HUES64 (cell line): Measurements from ENCODE around the gene FBH1.

Experiments
- H3K27ac ChIP-seq: 2 replicates; pipeline ENCODE4 v1.7.0; 2013; ENCODE audit warnings: low read depth, low read length, inconsistent platforms
- H3K27me3 ChIP-seq: 2 replicates; pipeline ENCODE4 v1.6.1; 2013; ENCODE audit warnings: mild to moderate bottlenecking, low read length; ENCODE audit not compliant: insufficient read depth
- H3K36me3 ChIP-seq: 2 replicates; pipeline ENCODE4 v1.6.1; 2013; ENCODE audit warnings: mild to moderate bottlenecking, low read length; ENCODE audit not compliant: insufficient read depth
- H3K4me1 ChIP-seq: 2 replicates; pipeline ENCODE4 v1.6.1; 2013; ENCODE audit warnings: mild to moderate bottlenecking, low read length, moderate library complexity; ENCODE audit not compliant: insufficient read depth
- H3K4me3 ChIP-seq: 2 replicates; pipeline ENCODE4 v1.5.1; 2013; ENCODE audit warnings: mild to moderate bottlenecking, low read length, moderate library complexity
- H3K9ac ChIP-seq: 2 replicates; pipeline ENCODE4 v1.6.1; 2013; ENCODE audit warnings: mild to moderate bottlenecking, low read depth, low read length
- H3K9me3 ChIP-seq: 2 replicates; pipeline ENCODE4 v1.6.1; 2013; ENCODE audit warnings: low read depth, low read length; ENCODE audit not compliant: insufficient read depth
- WGBS: fragments of 150-250, 120-280 bp; methylation state at CpG from one replicate; pipeline ENCODE4 v1.1.7; 2013; ENCODE audit warnings: missing lambda C conversion rate; 5-methylcytosine and 5-hydroxymethylcytosine counted together

Gene FBH1

GRCh38 chr10:5894873-5895272 lies 4.8 kb downstream of the FBH1 start:
- Histone ChIP-seq H3K4me1 (peaks cover 11% of the 10 kb centered on the region; the same call in 1 of the 2 replicates), H3K27ac (no peak overlapping the region), H3K36me3 (peaks cover 44% of the 10 kb centered on the region)

GRCh38 chr10:5895365-5895764 lies 5.3 kb downstream of the FBH1 start:
- H3K4me1 ChIP-seq = peaks cover 11% of the 10 kb centered on the region; the same call in 1 of the 2 replicates
- H3K9me3 ChIP-seq = no peaks in the 10 kb centered on the region
- peaks cover 44% of the 10 kb centered on the region for H3K36me3 ChIP-seq
- no peak overlapping the region for H3K4me3 ChIP-seq
- 92% methylated on average over 2 of the region's 3 CpGs for WGBS
- H3K27me3 ChIP-seq = no peaks in the 10 kb centered on the region
- H3K9ac ChIP-seq = no peak overlapping the region
- no peak overlapping the region for H3K27ac ChIP-seq

More at GRCh38 chr10:5894873-5895272, 4.8 kb downstream of the FBH1 start:
- Histone ChIP-seq H3K9ac (no peak overlapping the region), H3K9me3 (no peaks in the 10 kb centered on the region), H3K27me3 (no peaks in the 10 kb centered on the region), H3K4me3 (no peak overlapping the region)
- 93% methylated on average over 8 of the region's 8 CpGs for WGBS

GRCh38 chr10:5895804-5896203 lies 5.8 kb downstream of the FBH1 start:
- no peak overlapping the region for H3K9ac ChIP-seq
- 90% methylated on average over 9 of the region's 9 CpGs for WGBS

GRCh38 chr10:5896208-5897052 lies 6.4 kb downstream of the FBH1 start:
- H3K4me1 ChIP-seq = peaks cover 11% of the 10 kb centered on the region; the same call in 1 of the 2 replicates
- H3K27ac ChIP-seq = no peak overlapping the region
- H3K36me3 ChIP-seq = peaks cover 44% of the 10 kb centered on the region
- no peaks in the 10 kb centered on the region for H3K27me3 ChIP-seq
- H3K9ac ChIP-seq = no peak overlapping the region
- WGBS = 85% methylated on average over 5 of the region's 5 CpGs
- no peaks in the 10 kb centered on the region for H3K9me3 ChIP-seq
- H3K4me3 ChIP-seq = no peak overlapping the region

More at GRCh38 chr10:5895804-5896203, 5.8 kb downstream of the FBH1 start:
- Histone ChIP-seq H3K4me1 (peaks cover 11% of the 10 kb centered on the region; the same call in 1 of the 2 replicates), H3K36me3 (peaks cover 44% of the 10 kb centered on the region), H3K27me3 (no peaks in the 10 kb centered on the region), H3K9me3 (no peaks in the 10 kb centered on the region), H3K4me3 (no peak overlapping the region), H3K27ac (no peak overlapping the region)

GRCh38 chr10:5897053-5897340 lies 7.0 kb downstream of the FBH1 start:
- no peak overlapping the region for H3K4me3 ChIP-seq
- peaks cover 11% of the 10 kb centered on the region; the same call in 1 of the 2 replicates for H3K4me1 ChIP-seq
- no peak overlapping the region for H3K27ac ChIP-seq
- no peak overlapping the region for H3K9ac ChIP-seq
- H3K36me3 ChIP-seq = peaks cover 41% of the 10 kb centered on the region
- H3K27me3 ChIP-seq = no peaks in the 10 kb centered on the region
- 93% methylated on average over 4 of the region's 4 CpGs for WGBS
- no peaks in the 10 kb centered on the region for H3K9me3 ChIP-seq

GRCh38 chr10:5897504-5897903 lies 7.5 kb downstream of the FBH1 start:
- no peaks in the 10 kb centered on the region for H3K27me3 ChIP-seq
- H3K4me3 ChIP-seq = no peak overlapping the region
- 93% methylated on average over 7 of the region's 8 CpGs for WGBS
- H3K9me3 ChIP-seq = no peaks in the 10 kb centered on the region
- H3K9ac ChIP-seq = no peak overlapping the region
- peaks cover 11% of the 10 kb centered on the region; the same call in 1 of the 2 replicates for H3K4me1 ChIP-seq
- no peak overlapping the region for H3K27ac ChIP-seq
- H3K36me3 ChIP-seq = peaks cover 36% of the 10 kb centered on the region

- no peaks in the 10 kb centered on the region for H3K27me3 ChIP-seq
- WGBS = 97% methylated on average over 7 of the region's 7 CpGs
- H3K27ac ChIP-seq = no peak overlapping the region
- H3K9ac ChIP-seq = no peak overlapping the region
- peaks cover 11% of the 10 kb centered on the region; the same call in 1 of the 2 replicates for H3K4me1 ChIP-seq
- no peak overlapping the region for H3K4me3 ChIP-seq
- no peaks in the 10 kb centered on the region for H3K9me3 ChIP-seq
- peaks cover 36% of the 10 kb centered on the region for H3K36me3 ChIP-seq
These were observed 8.1 kb downstream of the FBH1 start for GRCh38 chr10:5898163-5898562.

GRCh38 chr10:5900247-5900646 lies 10.2 kb downstream of the FBH1 start:
- Histone ChIP-seq H3K27me3 (no peaks in the 10 kb centered on the region), H3K9me3 (no peaks in the 10 kb centered on the region), H3K27ac (no peak overlapping the region), H3K36me3 (peaks cover 27% of the 10 kb centered on the region), H3K4me3 (no peak overlapping the region), H3K9ac (no peak overlapping the region), H3K4me1 (peaks cover 11% of the 10 kb centered on the region; the same call in 1 of the 2 replicates)
- 97% methylated on average over 13 of the region's 13 CpGs for WGBS

- 94% methylated on average over 14 of the region's 18 CpGs for WGBS
- no peak overlapping the region for H3K9ac ChIP-seq
- H3K27ac ChIP-seq = no peak overlapping the region
- no peaks in the 10 kb centered on the region for H3K27me3 ChIP-seq
- H3K4me1 ChIP-seq = no peaks in the 10 kb centered on the region
- H3K36me3 ChIP-seq = peaks cover 35% of the 10 kb centered on the region
- H3K9me3 ChIP-seq = no peaks in the 10 kb centered on the region
- H3K4me3 ChIP-seq = no peak overlapping the region
These were observed 12.7 kb downstream of the FBH1 start for GRCh38 chr10:5902511-5903274.

GRCh38 chr10:5903563-5903962 lies 13.5 kb downstream of the FBH1 start:
- 96% methylated on average over 6 of the region's 6 CpGs for WGBS
- Histone ChIP-seq H3K9me3 (no peaks in the 10 kb centered on the region), H3K4me1 (no peaks in the 10 kb centered on the region), H3K27me3 (no peaks in the 10 kb centered on the region), H3K36me3 (peaks cover 36% of the 10 kb centered on the region), H3K27ac (no peak overlapping the region), H3K4me3 (no peak overlapping the region), H3K9ac (no peak overlapping the region)

- Histone ChIP-seq H3K9ac (no peak overlapping the region), H3K27me3 (no peaks in the 10 kb centered on the region), H3K9me3 (no peaks in the 10 kb centered on the region), H3K27ac (no peak overlapping the region), H3K36me3 (peaks cover 43% of the 10 kb centered on the region), H3K4me1 (no peaks in the 10 kb centered on the region), H3K4me3 (no peak overlapping the region)
- 96% methylated on average over 3 of the region's 4 CpGs for WGBS
These were observed 14.2 kb downstream of the FBH1 start for GRCh38 chr10:5904227-5904626.
